Gastroesophageal sphincter (tissue), 3 donors: ENCODE data around the gene LEAP2.

ENCODE experiments used
- POLR2AphosphoS5 ChIP-seq: sonication (generic); formaldehyde crosslinking; IDR thresholded peaks from one replicate; pipeline ENCODE4 v1.6.1; 2017; ENCODE audit warnings: antibody characterized with exemption
- TF ChIP-seq, protein P1 (sequence below), 4 experiments: fragments of 200-600 bp in 2 of 4; fragments of 450-650 bp in 2 of 4; sonication (generic) in 1 of 4; IDR thresholded peaks; one replicate each; pipeline ENCODE4 v1.5.1; 2017 to 2019; ENCODE audit warnings: antibody characterized with exemption in 4 of 4, mild to moderate bottlenecking in 2 of 4, moderate library complexity in 2 of 4

DNA sequence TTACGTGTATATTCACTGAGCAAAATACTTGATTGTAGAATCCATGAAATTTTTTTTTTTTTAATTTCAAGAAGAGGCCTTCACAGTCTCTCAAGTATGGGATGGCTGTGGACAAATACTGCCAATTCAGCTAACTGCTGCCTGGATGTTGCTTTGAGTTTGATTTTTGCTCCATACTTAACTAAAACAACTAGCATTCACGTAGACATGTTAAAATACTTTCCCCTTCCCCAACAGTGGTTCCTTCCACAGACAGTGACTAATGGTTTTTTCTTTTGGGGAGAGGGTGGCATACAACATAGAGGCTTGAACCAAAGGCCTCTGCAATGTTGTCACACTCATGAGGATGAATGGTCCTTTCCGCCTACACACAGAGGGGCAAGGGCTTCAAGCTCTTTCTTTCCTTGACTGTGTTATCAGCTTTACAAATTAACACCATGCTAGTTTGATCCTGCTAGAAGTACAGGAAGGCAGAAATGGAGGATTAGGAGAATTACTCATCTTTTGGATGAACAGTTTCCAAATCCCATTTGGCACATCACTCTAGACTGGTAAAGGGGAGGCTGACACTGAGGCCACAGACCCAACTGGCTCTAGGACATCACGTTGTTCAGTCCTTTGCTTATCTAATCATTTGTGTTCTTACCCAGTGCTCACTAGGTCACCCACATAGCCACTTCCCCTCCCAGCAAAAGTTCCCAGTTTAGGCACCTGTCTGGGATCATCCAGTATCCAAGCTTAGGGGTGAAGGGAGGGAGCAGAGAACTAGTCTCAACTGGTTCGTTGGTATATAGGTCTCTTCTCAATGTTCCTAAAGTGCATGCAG, 1.8 kb upstream of the LEAP2 start:
- TF ChIP-seq, protein P1, sequence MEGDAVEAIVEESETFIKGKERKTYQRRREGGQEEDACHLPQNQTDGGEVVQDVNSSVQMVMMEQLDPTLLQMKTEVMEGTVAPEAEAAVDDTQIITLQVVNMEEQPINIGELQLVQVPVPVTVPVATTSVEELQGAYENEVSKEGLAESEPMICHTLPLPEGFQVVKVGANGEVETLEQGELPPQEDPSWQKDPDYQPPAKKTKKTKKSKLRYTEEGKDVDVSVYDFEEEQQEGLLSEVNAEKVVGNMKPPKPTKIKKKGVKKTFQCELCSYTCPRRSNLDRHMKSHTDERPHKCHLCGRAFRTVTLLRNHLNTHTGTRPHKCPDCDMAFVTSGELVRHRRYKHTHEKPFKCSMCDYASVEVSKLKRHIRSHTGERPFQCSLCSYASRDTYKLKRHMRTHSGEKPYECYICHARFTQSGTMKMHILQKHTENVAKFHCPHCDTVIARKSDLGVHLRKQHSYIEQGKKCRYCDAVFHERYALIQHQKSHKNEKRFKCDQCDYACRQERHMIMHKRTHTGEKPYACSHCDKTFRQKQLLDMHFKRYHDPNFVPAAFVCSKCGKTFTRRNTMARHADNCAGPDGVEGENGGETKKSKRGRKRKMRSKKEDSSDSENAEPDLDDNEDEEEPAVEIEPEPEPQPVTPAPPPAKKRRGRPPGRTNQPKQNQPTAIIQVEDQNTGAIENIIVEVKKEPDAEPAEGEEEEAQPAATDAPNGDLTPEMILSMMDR (IDR thresholded peaks at IDR 0.05), result no peak
- no peak for TF ChIP-seq POLR2AphosphoS5
